HG03460 (cell line): ENCODE measurements around the gene TGFBR3.

ENCODE experiments used
- ATAC-seq: cut with Tn5 transposase; IDR thresholded peaks from one replicate; pipeline ENCODE4 v1.9.1; 2021; ENCODE audit not compliant: unreplicated experiment

The TGFBR3 gene

GRCh38 chr1:91764471-91765115 lies 121.4 kb downstream of the TGFBR3 start:
- ATAC-seq, result no peak

DNA sequence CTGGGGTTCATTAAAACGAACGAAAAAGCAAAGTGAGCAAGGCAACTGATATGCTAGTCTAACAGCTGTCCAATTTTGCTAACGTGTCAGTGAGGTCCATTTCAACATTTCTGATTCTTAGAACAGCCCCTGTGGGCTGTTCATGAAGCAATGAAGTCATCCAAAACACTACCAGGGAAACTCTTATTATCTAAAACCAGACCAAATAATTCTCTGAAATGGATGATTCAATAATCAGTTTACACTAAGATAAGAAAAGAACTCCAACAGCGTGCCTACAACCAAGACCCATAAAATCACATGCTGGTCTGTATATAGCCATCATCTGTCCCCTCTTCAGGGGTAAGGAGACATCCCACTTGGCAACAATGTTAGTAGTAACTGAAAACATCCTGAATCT lies 122.7 kb downstream of the TGFBR3 start:
- ATAC-seq, result no peak

GRCh38 chr1:91761295-91761721 lies 124.6 kb downstream of the TGFBR3 start:
- ATAC-seq, result no peak

- ATAC-seq, result no peak
Measured at GRCh38 chr1:91760512-91760911, 125.4 kb downstream of the TGFBR3 start.

GRCh38 chr1:91759076-91759475 lies 126.9 kb downstream of the TGFBR3 start:
- ATAC-seq, result no peak

DNA sequence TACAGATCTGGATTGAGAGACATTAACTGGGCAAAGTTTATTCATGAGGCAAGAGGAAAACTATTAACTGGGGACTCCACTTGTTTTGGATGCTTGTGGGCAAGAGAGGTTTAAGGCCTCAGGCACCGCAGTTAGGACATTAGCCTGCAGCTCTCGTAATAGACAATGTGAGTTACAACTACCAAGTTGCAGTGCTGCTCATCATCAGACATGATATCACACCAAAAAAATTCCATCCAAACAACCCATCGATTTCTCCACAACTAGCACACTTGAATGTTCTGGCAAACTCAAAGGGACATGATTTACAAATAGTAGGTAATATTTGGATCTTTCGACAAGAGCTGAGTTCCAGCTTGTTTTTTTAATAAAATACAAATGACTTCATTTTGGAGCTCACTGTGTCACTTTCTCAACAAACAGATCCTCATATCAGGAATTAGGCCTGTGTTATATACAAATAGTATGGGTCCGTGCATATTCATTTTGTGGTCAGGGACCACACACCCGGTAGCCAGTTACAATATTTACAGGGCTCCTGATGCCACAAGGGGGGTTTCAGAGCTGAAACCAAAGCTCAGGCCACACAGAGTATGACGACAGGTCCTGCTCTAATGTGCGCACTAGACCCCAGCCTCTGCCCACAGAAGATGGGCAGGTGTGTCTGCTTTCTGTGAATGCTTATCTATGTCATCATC lies 128.0 kb downstream of the TGFBR3 start:
- ATAC-seq, result no peak

DNA sequence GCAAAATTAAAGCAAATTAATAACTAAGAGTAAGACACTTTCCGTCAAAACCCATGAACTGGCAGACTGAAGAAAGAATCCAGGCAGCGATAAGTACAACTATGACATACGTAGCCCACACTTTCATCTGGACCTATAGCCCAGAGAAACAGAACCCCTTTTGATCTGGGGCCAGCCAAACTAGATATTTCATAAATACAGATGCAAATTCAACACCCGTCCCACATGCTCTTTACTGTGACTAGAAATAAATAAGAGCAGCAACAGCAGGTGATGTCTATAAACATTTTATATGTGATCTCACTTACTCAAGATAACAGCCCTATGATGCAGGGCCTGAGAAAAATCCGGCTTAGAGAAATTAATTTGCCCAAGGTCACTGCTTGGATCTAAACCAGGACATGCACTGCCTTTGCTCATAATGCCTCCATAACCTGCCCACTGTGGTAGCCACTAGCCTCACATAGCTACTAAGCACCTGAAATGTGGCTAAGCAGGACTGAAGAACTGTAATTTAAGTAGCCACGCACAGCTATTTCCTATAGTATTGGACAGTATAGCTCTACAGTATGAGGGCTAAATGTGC lies 130.2 kb downstream of the TGFBR3 start:
- ATAC-seq, result no peak

DNA sequence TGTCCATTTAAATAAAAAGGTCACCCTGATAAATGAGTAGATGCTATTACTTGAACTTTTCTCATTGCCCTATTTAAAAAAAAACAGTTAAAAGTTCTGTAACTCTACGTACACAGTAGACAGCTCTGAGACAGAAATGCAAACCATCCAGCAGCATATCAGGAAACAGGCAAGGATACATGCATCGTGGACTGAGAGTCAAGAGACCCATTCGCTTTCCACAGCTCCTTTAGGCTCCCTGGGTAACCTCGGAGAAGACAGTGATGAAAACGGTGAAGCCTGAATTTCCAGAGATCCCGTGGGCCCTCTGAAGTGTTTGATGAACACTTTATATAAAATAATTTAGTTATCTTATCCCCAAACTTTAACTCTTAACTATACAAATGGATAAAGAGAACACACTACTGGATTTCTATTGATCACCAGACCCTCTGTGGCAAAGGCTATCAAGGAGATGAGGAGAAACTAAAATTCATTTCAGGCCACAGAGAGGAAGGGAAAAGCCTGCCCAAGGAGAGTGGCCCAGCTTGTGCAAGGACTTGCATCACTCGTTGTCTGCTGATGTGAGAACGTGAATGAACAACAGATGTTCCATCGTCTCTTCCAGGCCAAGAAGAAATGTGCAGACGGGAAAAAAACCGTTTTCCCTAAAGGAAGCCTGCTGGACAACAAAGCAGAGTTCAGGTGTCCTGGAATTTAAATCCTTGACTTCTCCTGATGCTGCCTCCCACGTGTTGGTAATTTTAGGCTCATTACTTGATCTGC lies 131.0 kb downstream of the TGFBR3 start:
- no peak for ATAC-seq

GRCh38 chr1:91754348-91754747 lies 131.6 kb downstream of the TGFBR3 start:
- ATAC-seq, result peak; percentile 53

- no peak for ATAC-seq
Measured at GRCh38 chr1:91753878-91754277, 132.1 kb downstream of the TGFBR3 start.

- no peak for ATAC-seq
Measured at GRCh38 chr1:91752324-91752723, 133.6 kb downstream of the TGFBR3 start.

- no peak for ATAC-seq
Measured at GRCh38 chr1:91751275-91751674, 134.7 kb downstream of the TGFBR3 start.

DNA sequence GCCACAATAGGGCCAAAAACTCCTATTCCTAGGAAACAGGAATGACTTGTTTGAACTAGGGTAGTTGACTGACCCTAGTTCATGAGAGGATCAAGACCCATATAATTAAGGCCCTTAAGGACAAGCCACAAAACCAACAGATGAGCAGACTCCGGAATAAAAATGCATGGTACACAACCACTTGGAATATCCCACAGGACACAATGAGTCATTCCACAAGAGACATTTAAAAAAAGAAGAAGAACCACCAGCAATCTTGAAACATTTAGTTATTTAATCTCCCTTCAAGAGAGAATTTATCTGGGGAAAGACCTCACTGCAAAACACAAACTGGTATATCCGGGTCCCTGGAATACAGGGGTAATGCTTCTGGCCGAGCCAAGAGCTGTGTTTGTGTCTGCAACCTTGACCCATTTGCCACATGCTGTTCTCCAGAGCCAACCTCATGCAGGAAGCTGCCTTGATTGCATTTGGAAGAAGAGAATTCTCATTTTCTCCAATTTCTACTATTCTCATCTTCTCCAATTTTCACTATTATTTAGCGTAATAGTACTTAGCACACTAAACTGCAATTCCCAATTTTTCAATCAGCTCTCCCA lies 135.5 kb downstream of the TGFBR3 start:
- no peak for ATAC-seq

DNA sequence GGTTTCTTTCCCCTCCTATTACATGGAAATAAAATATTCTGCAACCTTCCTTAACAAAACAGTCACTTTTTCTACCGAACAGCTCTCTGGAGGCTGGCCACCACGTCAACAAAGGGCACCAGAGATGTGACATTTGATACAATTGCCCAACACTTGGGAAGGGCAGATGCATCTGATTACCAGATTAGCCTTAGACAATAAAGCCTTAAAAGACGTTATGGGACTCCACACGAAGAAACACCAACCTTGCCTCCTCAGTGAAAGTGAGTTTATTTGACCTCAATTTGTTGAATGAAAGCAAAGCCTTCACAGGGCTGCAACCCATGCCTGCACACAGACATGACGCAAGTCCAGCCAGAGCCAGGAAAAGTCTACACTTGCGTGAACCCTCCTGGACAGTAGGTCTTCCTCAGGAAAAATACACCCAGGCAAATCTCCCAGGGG lies 136.1 kb downstream of the TGFBR3 start:
- no peak for ATAC-seq

DNA sequence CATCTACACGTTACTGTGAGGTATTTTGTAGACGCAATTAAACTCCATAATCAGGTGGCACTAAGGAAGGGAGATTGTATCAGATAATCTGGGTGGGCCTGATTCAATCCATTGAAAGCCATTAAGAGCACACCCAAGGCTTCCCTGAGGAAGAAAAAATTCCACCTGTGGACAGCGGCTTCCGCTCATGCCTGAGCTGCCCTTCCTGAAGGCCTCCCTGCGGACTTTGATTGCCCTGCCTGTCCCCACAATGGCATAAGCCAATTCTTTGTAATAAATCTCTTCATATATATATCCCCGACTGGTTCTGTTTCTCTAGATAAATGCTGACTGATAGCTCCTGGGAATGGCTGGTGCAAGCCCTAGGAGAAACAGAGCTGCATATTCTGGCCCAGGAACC lies 138.3 kb downstream of the TGFBR3 start:
- no peak for ATAC-seq

- ATAC-seq, result no peak
Measured at GRCh38 chr1:91746728-91747338, 139.1 kb downstream of the TGFBR3 start.

- ATAC-seq, result no peak
Measured at GRCh38 chr1:91745640-91746373, 140.1 kb downstream of the TGFBR3 start.

GRCh38 chr1:91744953-91745639 lies 140.9 kb downstream of the TGFBR3 start:
- ATAC-seq, result no peak

DNA sequence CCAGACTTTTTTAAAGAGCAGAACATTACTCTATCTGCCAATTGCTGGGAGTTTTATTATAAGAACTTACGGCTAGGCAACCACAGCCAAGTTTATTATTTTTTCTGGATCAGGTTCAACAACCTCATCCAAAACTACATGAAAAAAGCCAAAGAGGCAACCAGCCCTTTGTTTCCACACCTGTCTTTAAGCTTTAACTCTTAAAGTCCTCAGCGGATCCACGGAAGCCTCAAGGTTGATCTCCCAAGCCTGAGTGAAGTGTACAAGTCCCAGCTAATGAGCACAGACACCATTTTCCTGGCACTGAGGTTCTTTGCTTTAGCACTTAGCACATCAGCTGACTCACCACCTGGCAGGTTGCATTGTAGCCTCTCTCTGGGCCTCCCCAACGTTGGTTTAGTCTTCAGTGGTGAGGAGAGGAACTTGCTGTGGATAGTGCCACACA lies 143.1 kb downstream of the TGFBR3 start:
- no peak for ATAC-seq
